Measurements from ENCODE around the gene PHF2. TPM values are rescaled to one million over a fixed set of nuclear protein-coding genes. Genes with fewer than 3 reads are reported as not detected.

The PHF2 gene
- polyA plus RNA-seq, 1 of the 3 experiments (the other 2 are of a cell fraction), result 11.2 TPM

GRCh38 chr9:93662952-93663572 lies 86.7 kb downstream of the PHF2 start (continued):
- TF ChIP-seq RAD21 (IDR thresholded peaks at IDR 0.05; ENCODE audit: low read length), result no peak
- TF ChIP-seq PBX3 (IDR thresholded peaks at IDR 0.05), result no peak

- no peaks in the 10 kb centered on the region for H3K9me3 ChIP-seq
- H3K27me3 ChIP-seq (ENCODE audit: insufficient read depth), result no peaks in the 10 kb centered on the region
- no peaks in the 10 kb centered on the region for H3K9me2 ChIP-seq
- H3K4me1 ChIP-seq (ENCODE audit: control insufficient read depth in 1 of 2, insufficient read depth in 2 of 2, low read depth in 1 of 2, low read length in 1 of 2), result no peaks in the 10 kb centered on the region
- H3K36me3 ChIP-seq (replicated peaks in 1 of 2; ENCODE audit: control insufficient read depth in 1 of 2, insufficient read depth in 2 of 2, low read length in 1 of 2), result peaks cover 0 to 3% of the 10 kb centered on the region in 2 experiments
- no peak overlapping the region for H2AFZ ChIP-seq (ENCODE audit: low read depth)
- ChIA-PET CTCF (interaction anchor here (1.0 to 1.3 kb wide), 2 partner anchors 15 to 17 kb away, joined by 3 to 6 read pairs; no protein-coding TSS in a partner anchor), POLR2A (no interaction called here)
- H3K4me3 ChIP-seq (ENCODE audit: low read depth in 2 of 2, low read length in 1 of 2), result no peak overlapping the region
- no peaks in the 10 kb centered on the region for H3K79me2 ChIP-seq (ENCODE audit: insufficient read depth)
- DNase-seq, result no peak
- no peak for TF ChIP-seq CTCF (IDR thresholded peaks at IDR 0.05)
- TF ChIP-seq MEF2A (IDR thresholded peaks at IDR 0.05; ENCODE audit: borderline replicate concordance, low read depth), result no peak
- TF ChIP-seq FOSL2 (IDR thresholded peaks at IDR 0.05; ENCODE audit: borderline replicate concordance, low read depth), result no peak
- TF ChIP-seq RFX5 (IDR thresholded peaks at IDR 0.05; ENCODE audit: low read length), result no peak
- no peak for TF ChIP-seq GATA2 (CRISPR knock-in tag; IDR thresholded peaks at IDR 0.05)
- no peak for TF ChIP-seq SMC3 (IDR thresholded peaks at IDR 0.05; ENCODE audit: low read depth, low read length)
- TF ChIP-seq PBX3 (IDR thresholded peaks at IDR 0.05), result no peak
- TF ChIP-seq EP300 (IDR thresholded peaks at IDR 0.05; ENCODE audit: borderline replicate concordance in 1 of 2, low read depth in 1 of 2, low read length in 1 of 2), result no peak
- no peak for TF ChIP-seq EZH2phosphoT487 (IDR thresholded peaks at IDR 0.05; ENCODE audit: borderline replicate concordance, low read depth)
- no peak for TF ChIP-seq ZBTB33 (IDR thresholded peaks at IDR 0.05; ENCODE audit: borderline replicate concordance, low read depth)
- TF ChIP-seq RCOR1 (IDR thresholded peaks at IDR 0.05; ENCODE audit: low read length), result no peak
- TF ChIP-seq NFIC (IDR thresholded peaks at IDR 0.05; ENCODE audit: borderline replicate concordance), result no peak
- WGBS (ENCODE audit: low lambda C conversion rate), result 96% methylated on average over 7 of the region's 16 CpGs
- no peak overlapping the region for H3K4me2 ChIP-seq
- no peaks in the 10 kb centered on the region for H4K20me1 ChIP-seq (ENCODE audit: insufficient read depth)
- no peak overlapping the region for H3K9ac ChIP-seq
- H3K27ac ChIP-seq (ENCODE audit: low read depth in 2 of 2, low read length in 1 of 2), result no peak overlapping the region
- H3F3A ChIP-seq (replicated peaks; ENCODE audit: insufficient read depth), result no peaks in the 10 kb centered on the region
These were observed 87.6 kb downstream of the PHF2 start for GRCh38 chr9:93663877-93664548.

Data from SK-N-SH (cell line).